Heart left ventricle (tissue), 13 donors: ENCODE measurements around the gene ISL2.

Source experiments
- CTCF ChIP-seq, 12 donors: fragments of 200-600 bp; sonication (generic) in 4 of 12; IDR thresholded peaks; one replicate each; pipeline versions ENCODE4 v1.5.0 to v1.8.0; 2018 to 2022; ENCODE audit warnings: antibody characterized with exemption in 12 of 12, mild to moderate bottlenecking in 5 of 12
- POLR2A ChIP-seq, 2 donors: fragments of 450-650 bp; IDR thresholded peaks; one replicate each; pipeline ENCODE4 v1.6.1; 2017; ENCODE audit warnings: antibody characterized with exemption in 2 of 2, mild to moderate bottlenecking in 2 of 2, moderate library complexity in 2 of 2
- donor health status: ischemic (EF 13 %, LVEDD 7.1; RV severe dilation, severe dysfunction).
- donor health status: DM: no; HTN: yes; CAD: no.
- donor health status: DM: no; HTN: no; CAD: no.
- donor health status: ischemic (EF 25% LVEDD 6.9; RV normal size, moderate dysfunction).
- donor health status: ischemic (EF 25% LVEDD 5.7; RV mildly dilated, moderate dysfunction).
- donor health status: ischemic (EF 35%, LVEDD 5.7; RV mildly dilated, moderate dysfunction).
- donor health status: nonischemic (EF 11% LVEDD 7.7; RV severe dilation, severe dysfunction).
- donor health status: DM: yes; HTN: yes; CAD: no.
- donor health status: PGD.
- donor health status: ischemic (EF 29% LVEDD 5.4; RV normal size, mild dysfunction).
- donor health status: nonischemic (EF 23%, LVEDD 6.1; RV moderate dilation, normal function).

DNA sequence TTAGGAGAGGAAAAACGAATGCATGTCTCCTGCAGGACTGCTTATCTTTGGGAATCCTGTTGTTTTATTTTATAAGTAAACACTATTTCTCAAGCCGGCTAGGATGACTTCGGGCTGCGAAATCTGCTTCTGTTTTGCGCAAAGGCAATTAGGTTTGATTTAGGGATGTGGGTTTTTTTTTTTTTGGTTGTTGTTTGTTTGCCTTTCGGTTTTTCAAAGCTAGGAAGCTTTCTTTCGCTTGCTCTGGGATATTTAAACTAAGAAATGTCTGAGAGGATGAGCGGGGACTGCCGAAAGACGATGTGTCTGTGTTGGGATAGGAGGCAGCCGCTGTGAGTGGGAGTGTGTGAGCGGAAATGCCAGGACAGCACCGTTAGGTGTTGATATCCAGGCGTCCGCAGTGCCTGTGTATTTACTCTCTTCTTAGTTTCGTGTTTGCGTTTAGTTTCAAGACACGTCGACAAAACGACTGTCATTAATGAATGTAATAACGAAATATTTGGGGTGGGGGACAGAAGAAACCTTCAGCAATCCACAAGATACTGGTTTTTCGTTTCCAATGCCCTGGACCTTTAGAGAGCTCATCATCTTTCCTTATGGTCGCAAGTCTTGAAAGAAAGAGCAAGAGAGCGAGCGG is 604 bp downstream of the ISL2 start:
- TF ChIP-seq CTCF (IDR thresholded peaks at IDR 0.05) = no peak
- TF ChIP-seq POLR2A (IDR thresholded peaks at IDR 0.05) = no peak
